MM.1S (cell line): Measurements from ENCODE around the gene ESYT3.

Experiments
- DNase-seq: peaks from one replicate; pipeline ENCODE4 v3.0.0-alpha.2; 2015
- H2AFZ ChIP-seq: fragments of 300-600 bp; sonication (generic); 2 replicates; pipeline ENCODE4 v1.6.0; 2016; ENCODE audit warnings: antibody characterized with exemption, low read length
- H3F3A ChIP-seq: fragments of 300-600 bp; sonication (generic); 2 replicates; pipeline ENCODE4 v1.6.1; 2016; ENCODE audit warnings: mild to moderate bottlenecking, antibody characterized with exemption, low read length, moderate library complexity, mixed read lengths; ENCODE audit not compliant: insufficient read depth
- H3K27ac ChIP-seq: fragments of 300-600 bp; sonication (generic); 2 replicates; pipeline ENCODE4 v1.5.1; 2016; ENCODE audit warnings: mild to moderate bottlenecking, low read length
- H3K27me3 ChIP-seq: fragments of 300-600 bp; sonication (generic); replicated peaks from 2 replicates; pipeline ENCODE4 v1.6.0; 2016; ENCODE audit warnings: low read length; ENCODE audit not compliant: insufficient read depth
- H3K36me3 ChIP-seq: fragments of 300-600 bp; sonication (generic); replicated peaks from 2 replicates; pipeline ENCODE4 v1.6.1; 2016; ENCODE audit warnings: mild to moderate bottlenecking, low read length, mixed read lengths; ENCODE audit not compliant: insufficient read depth
- H3K4me1 ChIP-seq: fragments of 300-600 bp; sonication (generic); 2 replicates; pipeline ENCODE4 v1.6.1; 2016; ENCODE audit warnings: low read length, mixed read lengths
- H3K4me2 ChIP-seq: fragments of 300-600 bp; sonication (generic); 2 replicates; pipeline ENCODE4 v1.6.0; 2016; ENCODE audit warnings: low read depth, low read length
- H3K4me3 ChIP-seq: fragments of 300-600 bp; sonication (generic); 2 replicates; pipeline ENCODE4 v1.5.1; 2016; ENCODE audit warnings: low read length, mixed read lengths
- H3K79me2 ChIP-seq: fragments of 300-600 bp; sonication (generic); 2 replicates; pipeline ENCODE4 v1.6.1; 2016; ENCODE audit warnings: mixed run types, low read length, mixed read lengths
- H3K9ac ChIP-seq: fragments of 300-600 bp; sonication (generic); 2 replicates; pipeline ENCODE4 v1.6.1; 2016; ENCODE audit warnings: low read length, mixed read lengths
- H3K9me2 ChIP-seq: fragments of 300-600 bp; sonication (generic); replicated peaks from 2 replicates; pipeline ENCODE4 v1.6.1; 2016; ENCODE audit warnings: mild to moderate bottlenecking, low read length, mixed read lengths; ENCODE audit not compliant: insufficient read depth
- H3K9me3 ChIP-seq: fragments of 300-600 bp; sonication (generic); replicated peaks from 2 replicates; pipeline ENCODE4 v1.6.1; 2016; ENCODE audit warnings: mild to moderate bottlenecking, low read length, mixed read lengths; ENCODE audit not compliant: insufficient read depth
- H4K20me1 ChIP-seq: fragments of 300-600 bp; sonication (generic); 2 replicates; pipeline ENCODE4 v1.6.1; 2016; ENCODE audit warnings: mild to moderate bottlenecking, low read length, moderate library complexity, mixed read lengths; ENCODE audit not compliant: insufficient read depth
- CTCF ChIP-seq: fragments of 300-600 bp; sonication (generic); IDR thresholded peaks from 2 replicates; pipeline ENCODE4 v1.5.1; 2016; ENCODE audit warnings: antibody characterized with exemption, low read length, mixed read lengths
- EZH2 ChIP-seq: fragments of 300-600 bp; sonication (generic); optimal IDR thresholded peaks from 2 replicates; pipeline ENCODE3; 2017; ENCODE audit warnings: low read depth, mild to moderate bottlenecking, antibody characterized with exemption, low read length, mixed read lengths
- EZH2phosphoT487 ChIP-seq: fragments of 300-600 bp; sonication (generic); IDR thresholded peaks from 2 replicates; pipeline ENCODE4 v1.6.1; 2018; ENCODE audit warnings: antibody characterized with exemption, low read length

The ESYT3 gene

GRCh38 chr3:138459619-138460535, 25.5 kb downstream of the ESYT3 start:
- Histone ChIP-seq H3F3A (no peaks in the 10 kb centered on the region), H4K20me1 (no peaks in the 10 kb centered on the region), H2AFZ (no peak overlapping the region), H3K4me1 (no peaks in the 10 kb centered on the region), H3K4me2 (no peak overlapping the region), H3K79me2 (no peaks in the 10 kb centered on the region), H3K4me3 (no peak overlapping the region), H3K9ac (no peak overlapping the region), H3K27me3 (no peaks in the 10 kb centered on the region), H3K9me2 (no peaks in the 10 kb centered on the region), H3K36me3 (no peaks in the 10 kb centered on the region), H3K27ac (no peak overlapping the region), H3K9me3 (no peaks in the 10 kb centered on the region)
- TF ChIP-seq CTCF (no peak), EZH2phosphoT487 (no peak), EZH2 (no peak)
- DNase-seq = no peak

- Histone ChIP-seq H3K4me3 (no peak overlapping the region), H3K4me1 (no peaks in the 10 kb centered on the region), H4K20me1 (no peaks in the 10 kb centered on the region), H3K9ac (no peak overlapping the region), H3K36me3 (no peaks in the 10 kb centered on the region), H3K4me2 (no peak overlapping the region), H3F3A (no peaks in the 10 kb centered on the region), H3K27me3 (no peaks in the 10 kb centered on the region), H3K79me2 (no peaks in the 10 kb centered on the region), H2AFZ (no peak overlapping the region), H3K9me3 (no peaks in the 10 kb centered on the region), H3K9me2 (no peaks in the 10 kb centered on the region), H3K27ac (no peak overlapping the region)
- no peak for TF ChIP-seq CTCF
- no peak for TF ChIP-seq EZH2
- TF ChIP-seq EZH2phosphoT487 = no peak
- no peak for DNase-seq
Observed at GRCh38 chr3:138460536-138461205, 26.3 kb downstream of the ESYT3 start.

GRCh38 chr3:138461246-138461645, 26.8 kb downstream of the ESYT3 start:
- H3K9me3 ChIP-seq = no peaks in the 10 kb centered on the region
- H3K36me3 ChIP-seq = no peaks in the 10 kb centered on the region
- no peak overlapping the region for H2AFZ ChIP-seq
- no peaks in the 10 kb centered on the region for H3F3A ChIP-seq
- H3K79me2 ChIP-seq = no peaks in the 10 kb centered on the region
- DNase-seq = no peak
- no peak overlapping the region for H3K27ac ChIP-seq
- H3K4me3 ChIP-seq = no peak overlapping the region
- H3K9me2 ChIP-seq = no peaks in the 10 kb centered on the region
- H3K4me2 ChIP-seq = no peak overlapping the region
- no peak for TF ChIP-seq CTCF
- TF ChIP-seq EZH2 = no peak
- no peak for TF ChIP-seq EZH2phosphoT487
- no peaks in the 10 kb centered on the region for H4K20me1 ChIP-seq
- H3K27me3 ChIP-seq = no peaks in the 10 kb centered on the region
- no peak overlapping the region for H3K9ac ChIP-seq
- no peaks in the 10 kb centered on the region for H3K4me1 ChIP-seq
